Stomach (tissue), 4 donors: Measurements from ENCODE around the gene KRTAP9-8.

ENCODE experiments used
- EP300 ChIP-seq: sonication (generic); formaldehyde crosslinking; IDR thresholded peaks from one replicate; pipeline ENCODE4 v1.6.1; 2017; ENCODE audit warnings: antibody characterized with exemption
- POLR2AphosphoS5 ChIP-seq, 3 donors: sonication (generic); formaldehyde crosslinking; IDR thresholded peaks; one replicate each; pipeline ENCODE4 v1.6.1; 2016; ENCODE audit warnings: antibody characterized with exemption in 3 of 3
- TF ChIP-seq, protein P1 (sequence below), 7 experiments: fragments of 450-650 bp in 4 of 7; fragments of 200-600 bp in 3 of 7; sonication (generic) in 3 of 7; IDR thresholded peaks; one replicate each; pipeline ENCODE4 v1.5.1; 2016 to 2019; ENCODE audit warnings: antibody characterized with exemption in 7 of 7, control low read depth in 2 of 7, mild to moderate bottlenecking in 1 of 7

DNA sequence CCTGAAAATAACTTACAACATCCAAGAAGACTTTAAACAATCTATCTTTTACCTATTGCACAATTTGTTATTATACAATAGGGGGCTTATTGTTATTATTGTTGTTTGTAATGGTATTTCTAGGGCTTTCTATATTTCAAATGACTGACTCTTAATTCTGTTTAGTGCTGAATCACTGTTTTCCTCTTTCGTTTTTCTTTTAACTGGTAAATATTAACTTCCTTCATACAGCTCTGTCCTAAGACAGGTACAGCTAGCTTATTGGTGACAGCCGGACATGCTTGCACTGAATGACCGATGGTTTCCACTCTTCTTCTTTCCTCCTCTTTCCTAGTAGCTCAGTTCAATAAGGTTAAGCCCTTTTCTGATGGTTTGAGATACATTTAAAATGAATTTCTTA is 49.3 kb downstream of the KRTAP9-8 start:
- TF ChIP-seq POLR2AphosphoS5 (IDR thresholded peaks at IDR 0.05) (no peak), EP300 (no peak)
- TF ChIP-seq, protein P1, sequence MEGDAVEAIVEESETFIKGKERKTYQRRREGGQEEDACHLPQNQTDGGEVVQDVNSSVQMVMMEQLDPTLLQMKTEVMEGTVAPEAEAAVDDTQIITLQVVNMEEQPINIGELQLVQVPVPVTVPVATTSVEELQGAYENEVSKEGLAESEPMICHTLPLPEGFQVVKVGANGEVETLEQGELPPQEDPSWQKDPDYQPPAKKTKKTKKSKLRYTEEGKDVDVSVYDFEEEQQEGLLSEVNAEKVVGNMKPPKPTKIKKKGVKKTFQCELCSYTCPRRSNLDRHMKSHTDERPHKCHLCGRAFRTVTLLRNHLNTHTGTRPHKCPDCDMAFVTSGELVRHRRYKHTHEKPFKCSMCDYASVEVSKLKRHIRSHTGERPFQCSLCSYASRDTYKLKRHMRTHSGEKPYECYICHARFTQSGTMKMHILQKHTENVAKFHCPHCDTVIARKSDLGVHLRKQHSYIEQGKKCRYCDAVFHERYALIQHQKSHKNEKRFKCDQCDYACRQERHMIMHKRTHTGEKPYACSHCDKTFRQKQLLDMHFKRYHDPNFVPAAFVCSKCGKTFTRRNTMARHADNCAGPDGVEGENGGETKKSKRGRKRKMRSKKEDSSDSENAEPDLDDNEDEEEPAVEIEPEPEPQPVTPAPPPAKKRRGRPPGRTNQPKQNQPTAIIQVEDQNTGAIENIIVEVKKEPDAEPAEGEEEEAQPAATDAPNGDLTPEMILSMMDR (IDR thresholded peaks at IDR 0.05), result no peak
